A549 treated with CORT108297 at 1 μM for 4 hours (cell line): ENCODE data around the gene C4orf17. TPM values are rescaled to one million over a fixed set of nuclear protein-coding genes. Genes with fewer than 3 reads are reported as not detected.

Experiments used
- total RNA-seq: library from RNA; stranded (reverse); fragments of 200-300 nt; extraction: Qiagen RNA extraction; gene quantifications from 5 replicates; pipeline ENCODE4 v1.2.3, GENCODE V29; 2022

The C4orf17 gene
- not detected in 5 replicates for total RNA-seq

GRCh38 chr4:99510721-99511120, at the start of gene C4orf17:
C4orf17 (plus strand) TSS chr4:99511021; CDS start chr4:99513082, 2,061 bp downstream.

GRCh38 chr4:99563310-99564186, 52.7 kb downstream of the C4orf17 start, which contains the start of gene TRMT10A:
TRMT10A (minus strand) TSS chr4:99564039; CDS start chr4:99559338, 4,701 bp downstream.

GRCh38 chr4:99574530-99575324, 63.9 kb downstream of the C4orf17 start, which contains the start of gene MTTP:
MTTP (plus strand) TSS chr4:99574824; CDS start chr4:99574910, 86 bp downstream.

Other genes with a start within 250 kb of the C4orf17 start
- not detected in 5 replicates for gene ADH1A, start 220.0 kb upstream of the C4orf17 start, total RNA-seq
- gene ADH1B, start 189.6 kb upstream of the C4orf17 start, total RNA-seq, result not detected in 5 replicates
- gene ADH1C, start 158.3 kb upstream of the C4orf17 start, total RNA-seq, result not detected in 5 replicates
- not detected in 5 replicates for gene ADH7, start 75.7 kb upstream of the C4orf17 start, total RNA-seq
- 3.4 to 6.9 TPM (median 4.1 TPM) in 5 replicates for gene TRMT10A, start 53.0 kb downstream of the C4orf17 start, total RNA-seq
- not detected in 5 replicates for gene MTTP, start 63.8 kb downstream of the C4orf17 start, total RNA-seq
- gene C4orf54, start 146.8 kb downstream of the C4orf17 start, total RNA-seq, result not detected in 5 replicates